SHP77 treated with DMSO at 0.1 percent for 48 hours (cell line): ENCODE results near the gene ZNFX1.
A peak's percentile ranks its signal among the peaks of the same experiment; 100 is the strongest.
"Not testable (repeated sequence)": the region's sequence is repeated elsewhere in the genome, so short reads cannot be mapped to it uniquely, and the experiment has no call there.

Experiments used
- DNase-seq: peaks from one replicate; lab custom pipeline; 2025; lab: John Stamatoyannopoulos, UW

ZNFX1 gene

DNA sequence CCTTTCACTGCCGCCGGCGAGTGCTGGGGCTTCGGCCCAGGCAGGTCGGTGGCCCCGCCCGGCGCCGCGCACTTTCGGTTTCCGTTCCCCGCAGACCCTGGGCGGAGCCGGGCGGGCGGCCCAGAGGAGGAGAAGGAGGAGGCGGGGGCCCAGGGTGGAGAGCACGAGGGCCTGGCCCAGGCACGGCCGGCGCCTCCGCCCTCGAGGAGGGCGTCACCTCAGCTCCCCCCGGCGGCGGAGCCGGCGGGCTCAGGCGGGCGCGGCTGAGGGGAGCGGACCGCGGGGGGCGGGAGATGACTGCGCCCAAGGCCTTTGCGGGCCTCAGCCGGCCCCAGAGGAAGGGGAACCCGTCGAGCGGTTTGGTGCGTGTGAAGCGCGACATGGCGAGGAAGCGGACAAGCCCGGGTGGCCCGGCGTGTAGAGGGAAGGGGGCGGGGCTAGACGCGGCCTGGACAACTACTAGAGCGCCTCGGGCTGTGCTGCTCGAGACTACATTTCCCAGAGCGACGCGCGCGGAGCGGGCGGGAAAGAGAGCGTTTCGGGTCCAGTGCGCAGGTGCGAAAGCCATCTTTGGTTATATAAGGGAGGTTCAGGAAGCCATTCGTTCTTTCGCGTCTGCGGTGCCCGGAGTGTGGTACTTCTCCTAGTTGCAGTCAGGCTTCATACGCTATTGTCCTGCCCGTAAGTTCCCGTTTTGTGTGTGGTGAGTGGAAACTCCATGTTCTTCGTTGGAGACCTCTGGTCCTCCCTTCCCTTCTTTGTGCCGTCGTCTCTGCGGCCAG is at the start of gene ZNFX1:
ZNFX1 (minus strand) TSS at position 22 of the 782 bp plus-strand sequence. CDS start 2,218 bp downstream, outside the sequence.
- DNase-seq = peak; percentile 95

GRCh38 chr20:49326026-49326425 is 48.2 kb upstream of the ZNFX1 start:
- no peak for DNase-seq

- no peak for DNase-seq
Measured at GRCh38 chr20:49324306-49324705, 46.4 kb upstream of the ZNFX1 start.

DNA sequence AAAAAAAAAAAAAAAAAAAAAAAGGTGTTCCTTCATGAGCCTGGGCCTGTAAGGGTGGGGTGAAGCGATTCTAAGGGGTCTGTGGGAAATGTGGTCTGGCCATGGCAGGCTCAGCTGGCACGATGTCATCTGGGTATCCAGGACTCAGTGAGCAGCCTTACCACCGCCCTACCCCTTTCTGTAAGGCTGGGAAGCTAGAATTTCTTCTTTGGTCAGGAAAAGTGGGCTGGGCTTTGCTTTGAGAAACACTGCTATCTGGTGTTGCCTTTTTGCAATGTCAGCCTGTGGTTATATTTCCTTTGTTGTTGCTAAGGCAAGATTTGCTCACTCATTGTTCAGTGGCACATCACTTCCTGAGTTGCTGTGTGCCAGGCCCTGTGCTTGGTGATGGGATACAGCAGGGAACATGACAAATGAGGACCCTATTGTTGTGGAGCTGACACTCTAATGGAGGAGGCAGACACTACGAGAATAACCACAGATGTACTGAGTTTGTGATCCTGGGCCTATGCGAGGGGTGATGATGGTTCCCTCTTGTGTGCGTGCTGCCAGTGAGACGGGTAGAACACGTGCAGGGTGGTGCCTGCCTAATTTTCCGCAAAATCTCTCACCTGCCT is 45.9 kb upstream of the ZNFX1 start:
- DNase-seq = no peak

DNA sequence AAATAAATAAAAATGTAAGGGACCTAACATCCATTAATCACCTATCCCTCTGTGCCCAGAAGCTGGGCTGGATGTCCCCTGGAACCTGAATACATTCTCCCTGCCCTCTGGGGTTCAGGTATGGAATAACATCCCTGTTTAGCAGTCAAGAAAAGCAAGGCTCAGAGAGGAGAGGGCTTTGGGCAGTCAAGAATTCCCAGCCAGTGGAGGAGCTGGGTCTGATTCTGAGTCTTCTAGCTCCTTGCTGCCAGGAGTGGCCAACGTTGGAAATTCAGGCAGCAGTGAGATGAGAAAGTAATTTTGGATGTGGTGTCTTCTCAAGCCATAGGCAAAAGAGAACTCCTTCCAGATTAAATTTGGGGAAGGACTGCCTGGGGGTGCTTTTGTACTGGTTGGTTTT is 42.6 kb upstream of the ZNFX1 start:
- DNase-seq = no peak

- DNase-seq = no peak
Measured at GRCh38 chr20:49319208-49319809, 41.5 kb upstream of the ZNFX1 start.

- DNase-seq = no peak
Measured at GRCh38 chr20:49318430-49319207, 40.8 kb upstream of the ZNFX1 start.

DNA sequence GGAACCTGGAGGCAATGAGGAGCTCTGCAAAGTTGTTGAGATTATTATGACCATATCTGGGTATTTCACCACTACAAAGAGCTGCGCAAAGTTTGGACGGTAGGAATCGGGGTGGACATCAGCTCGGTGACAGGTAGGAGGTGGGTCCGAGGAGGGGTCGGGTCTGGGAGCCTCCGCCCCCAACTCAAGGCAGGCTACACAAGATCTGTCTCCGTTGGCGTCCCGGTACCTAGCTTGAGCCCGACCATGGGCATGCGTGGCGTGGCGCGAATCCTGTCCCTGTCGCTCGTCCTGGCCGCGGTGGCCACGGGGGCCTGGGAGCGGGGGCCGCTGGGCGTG is 40.2 kb upstream of the ZNFX1 start:
- no peak for DNase-seq

DNA sequence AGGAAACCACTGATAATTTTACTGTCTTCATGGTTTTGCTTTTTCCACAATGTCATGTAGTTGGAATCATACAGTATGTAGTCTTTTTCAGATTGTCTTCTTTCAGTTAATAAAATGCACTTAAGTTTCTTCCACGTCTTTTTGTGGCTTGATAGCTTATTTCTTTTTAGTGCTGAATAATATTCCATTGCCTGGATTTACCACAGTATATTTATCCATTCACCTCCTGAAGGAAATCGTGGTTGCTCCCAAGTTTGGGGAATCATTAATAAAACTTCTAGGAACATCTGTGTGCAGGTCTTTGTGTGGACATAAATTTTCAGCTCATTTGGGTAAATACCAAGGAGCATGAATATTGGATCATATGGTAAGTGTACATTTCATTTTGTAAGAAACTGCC is 38.8 kb upstream of the ZNFX1 start:
- DNase-seq = no peak

- DNase-seq = no peak
Measured at GRCh38 chr20:49315580-49315979, 37.7 kb upstream of the ZNFX1 start.

GRCh38 chr20:49314052-49314451 is 36.2 kb upstream of the ZNFX1 start:
- not testable (repeated sequence) for DNase-seq

DNA sequence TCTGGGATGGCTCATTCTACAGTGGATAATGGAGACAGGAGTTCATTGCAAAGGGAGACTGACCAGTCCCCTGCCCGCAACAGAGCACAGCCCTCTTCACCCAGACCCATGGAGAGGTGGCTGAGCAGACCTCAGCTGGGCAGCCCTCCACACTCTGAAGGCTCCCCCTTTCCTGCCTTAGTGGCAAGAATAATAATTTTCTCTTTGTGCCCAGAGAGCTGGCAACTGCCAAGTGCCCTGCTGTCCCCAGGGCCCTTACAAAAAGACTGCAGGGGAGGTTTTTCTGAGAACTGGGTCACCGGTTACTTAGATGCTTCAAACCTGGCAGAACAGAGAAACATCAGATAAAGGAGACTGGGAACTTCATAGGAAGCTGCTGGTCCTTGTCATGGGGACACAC is 35.4 kb upstream of the ZNFX1 start:
- no peak for DNase-seq

GRCh38 chr20:49312661-49313060 is 34.8 kb upstream of the ZNFX1 start:
- DNase-seq = no peak

DNA sequence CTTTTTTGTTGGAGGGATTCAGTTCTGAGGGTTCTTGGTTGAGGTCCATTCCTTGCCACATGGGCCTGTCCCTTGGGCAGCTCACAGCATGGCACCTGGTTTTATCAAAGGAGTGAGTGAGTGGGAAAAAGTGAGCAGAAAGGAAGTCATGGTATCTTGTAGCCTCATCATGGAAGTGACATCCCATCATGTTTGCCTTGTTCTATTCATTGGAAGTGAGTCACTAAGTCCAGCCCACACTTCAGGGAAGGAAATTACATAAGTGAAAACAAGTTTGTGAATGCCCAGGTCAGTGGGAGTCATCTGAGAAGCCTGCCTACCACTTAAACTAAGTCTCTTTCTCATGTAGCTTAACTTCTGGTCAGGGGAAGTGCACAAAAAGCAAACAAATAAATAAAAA is 32.8 kb upstream of the ZNFX1 start:
- no peak for DNase-seq

DNA sequence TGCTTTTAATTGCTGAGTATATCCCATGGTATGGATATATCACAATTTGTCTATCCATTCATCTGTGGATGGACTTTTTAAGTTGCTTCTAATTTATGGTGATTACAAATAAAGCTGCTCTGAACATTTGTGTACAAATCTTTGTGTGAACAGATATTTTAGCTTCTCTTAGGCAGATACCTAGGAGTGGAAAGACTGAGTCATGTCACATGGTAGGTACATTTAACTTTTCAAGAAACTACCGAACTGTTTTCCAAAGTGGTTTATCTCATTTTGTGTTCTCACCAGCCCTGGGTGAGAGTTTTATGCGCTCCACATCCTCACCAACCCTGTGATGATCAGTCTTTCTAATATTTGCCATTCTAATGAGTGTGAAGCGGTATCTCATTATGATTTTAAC is 31.0 kb upstream of the ZNFX1 start:
- DNase-seq = no peak

DNA sequence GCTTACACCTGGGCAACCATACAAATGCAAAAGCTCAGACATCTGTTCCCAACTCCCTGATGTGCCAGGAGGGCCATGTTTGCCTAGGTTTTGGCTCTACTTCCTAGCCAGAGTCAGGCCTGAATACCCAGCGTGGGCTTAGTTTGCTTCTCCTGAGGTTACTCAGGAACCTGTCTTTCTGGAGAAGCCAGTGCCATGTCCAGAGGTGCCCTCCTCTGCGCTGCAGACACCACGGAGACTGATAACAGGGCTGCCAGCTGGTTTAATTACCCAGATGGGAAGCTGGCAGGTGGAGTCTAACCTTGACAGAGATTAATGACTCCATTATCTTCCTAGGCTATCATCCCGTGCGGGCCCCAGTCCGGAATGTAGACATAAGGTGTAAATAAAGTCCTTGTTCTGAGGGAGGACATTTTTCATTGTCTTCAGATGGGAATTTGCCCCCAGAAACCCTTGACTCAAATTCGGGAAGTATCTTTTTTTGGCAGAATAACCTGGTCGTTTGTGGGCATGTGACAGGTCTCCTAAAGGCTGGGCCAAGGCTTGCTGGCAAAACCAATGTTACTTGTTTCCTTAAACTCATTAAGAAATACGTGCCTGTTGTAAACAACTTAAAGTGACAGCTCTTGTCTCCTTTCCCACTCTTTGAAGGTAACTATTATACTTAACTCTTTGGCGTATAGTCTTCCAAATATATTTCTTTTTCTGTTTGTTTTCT is 29.2 kb upstream of the ZNFX1 start:
- no peak for DNase-seq

- no peak for DNase-seq
Measured at GRCh38 chr20:49303065-49303552, 25.3 kb upstream of the ZNFX1 start.

DNA sequence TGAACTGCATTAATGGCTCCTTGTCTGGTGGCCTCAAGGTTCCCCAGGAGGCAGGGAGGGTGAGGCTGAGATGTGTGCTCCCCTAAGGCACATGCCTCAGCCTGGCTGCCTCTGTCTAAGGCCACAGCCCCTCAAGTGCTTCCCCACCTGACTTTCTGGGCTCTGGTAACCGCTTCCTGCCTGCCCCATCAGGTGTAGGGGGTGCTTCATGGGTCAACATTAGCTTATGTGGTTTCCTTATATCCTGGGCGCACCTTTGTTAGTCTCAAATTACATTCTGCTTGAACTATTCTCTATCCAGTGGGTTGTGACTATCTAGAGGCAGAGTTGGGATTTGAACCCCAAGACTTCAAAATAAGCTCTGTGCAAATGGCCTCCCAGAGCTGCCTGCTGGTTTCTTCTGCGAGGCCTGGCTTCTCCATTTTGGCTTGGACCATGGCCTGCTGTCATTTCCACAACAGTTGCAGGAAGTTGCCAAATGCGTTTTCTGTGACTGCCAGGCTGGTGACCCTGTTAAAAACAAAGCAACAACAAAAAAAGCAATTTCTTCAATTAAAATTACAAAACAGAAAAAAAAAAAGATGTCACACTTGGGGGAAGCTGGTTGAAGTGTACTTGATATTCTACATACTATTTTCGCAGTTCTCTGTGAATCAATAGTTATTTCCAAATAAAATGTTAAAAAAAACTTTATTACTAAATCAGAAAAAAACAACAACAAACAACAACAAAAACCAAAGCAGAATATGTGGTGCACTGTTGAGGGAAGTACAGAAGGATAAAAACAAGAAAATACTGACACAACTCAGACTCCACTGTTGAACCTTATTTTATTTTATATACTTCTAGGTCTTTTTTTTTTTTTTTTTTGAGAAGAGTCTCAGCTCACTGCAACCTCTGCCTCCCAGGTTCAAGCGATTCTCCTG is 20.0 kb upstream of the ZNFX1 start:
- no peak for DNase-seq

DNA sequence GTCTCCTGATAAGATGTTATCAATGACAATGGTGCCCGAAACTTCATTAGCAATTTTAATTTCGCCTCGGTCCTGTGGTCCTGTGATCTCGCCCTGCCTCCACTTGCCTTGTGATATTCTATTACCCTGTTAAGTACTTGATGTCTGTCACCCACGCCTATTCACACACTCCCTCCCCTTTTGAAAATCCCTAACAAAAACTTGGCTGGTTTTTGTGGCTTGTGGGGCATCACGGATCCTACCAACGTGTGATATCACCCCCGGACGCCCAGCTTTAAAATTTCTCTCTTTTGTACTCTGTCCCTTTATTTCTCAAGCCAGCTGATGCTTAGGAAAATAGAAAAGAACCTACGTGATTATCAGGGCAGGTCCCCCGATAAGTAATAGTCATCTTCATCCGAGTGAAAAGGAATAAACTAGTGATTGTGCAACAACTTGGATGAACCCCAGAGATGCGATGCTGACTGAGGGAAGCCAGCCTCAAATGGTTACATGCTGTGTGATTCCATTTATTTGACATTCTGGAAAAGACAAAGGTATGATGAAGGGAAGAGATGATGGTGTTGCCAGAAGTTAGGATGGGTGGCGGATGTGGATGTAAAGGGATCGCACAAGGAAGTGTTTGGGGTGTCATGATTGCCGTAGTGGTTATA is 16.3 kb upstream of the ZNFX1 start:
- not testable (repeated sequence) for DNase-seq

GRCh38 chr20:49293122-49293521 is 15.3 kb upstream of the ZNFX1 start:
- DNase-seq = no peak
